Mesenchymal stem cell (in vitro differentiated cells and primary cell): ENCODE measurements around the gene BORCS6.

ENCODE experiments used
- DNase-seq: peaks from one replicate; pipeline ENCODE4 v3.0.0-alpha.2; 2013
- H2AFZ ChIP-seq: one replicate; pipeline ENCODE4 v1.6.1; 2013; ENCODE audit warnings: low read depth, mild to moderate bottlenecking, control low read depth, inconsistent platforms, low read length, moderate library complexity
- H2AK5ac ChIP-seq: 2 replicates; pipeline ENCODE4 v1.6.1; 2013; ENCODE audit warnings: low read length, moderate library complexity, mild to moderate bottlenecking, inconsistent platforms; ENCODE audit not compliant: severe bottlenecking
- H2BK120ac ChIP-seq: one replicate; pipeline ENCODE4 v1.6.1; 2013; ENCODE audit warnings: low read depth, mild to moderate bottlenecking, inconsistent platforms, low read length, moderate library complexity
- H2BK12ac ChIP-seq, 2 experiments: one replicate each; pipeline ENCODE4 v1.6.1; 2013; ENCODE audit warnings: inconsistent platforms in 2 of 2, low read length in 2 of 2, mild to moderate bottlenecking in 2 of 2, moderate library complexity in 2 of 2, control low read depth in 1 of 2
- H2BK15ac ChIP-seq: one replicate; pipeline ENCODE4 v1.6.1; 2013; ENCODE audit warnings: mild to moderate bottlenecking, low read depth, inconsistent platforms; ENCODE audit not compliant: poor library complexity, severe bottlenecking
- H2BK5ac ChIP-seq: 2 replicates; pipeline ENCODE4 v1.6.1; 2013; ENCODE audit warnings: low read depth, mild to moderate bottlenecking, low read length, control low read depth, inconsistent platforms; ENCODE audit not compliant: poor library complexity, severe bottlenecking
- H3K14ac ChIP-seq, 2 experiments: one replicate each; pipeline ENCODE4 v1.6.1; 2013; ENCODE audit warnings: inconsistent platforms in 2 of 2, low read length in 2 of 2, control low read depth in 1 of 2, mild to moderate bottlenecking in 1 of 2, moderate library complexity in 1 of 2
- H3K18ac ChIP-seq, 2 experiments: one replicate each; pipeline ENCODE4 v1.6.1; 2013; ENCODE audit warnings: inconsistent platforms in 2 of 2, low read length in 2 of 2, control low read depth in 1 of 2, low read depth in 1 of 2, mild to moderate bottlenecking in 1 of 2
- H3K23ac ChIP-seq, 2 experiments: one replicate each; pipeline ENCODE4 v1.6.1; 2013; ENCODE audit warnings: inconsistent platforms in 2 of 2, low read length in 2 of 2, mild to moderate bottlenecking in 2 of 2, moderate library complexity in 2 of 2, control low read depth in 1 of 2
- H3K27ac ChIP-seq: 2 replicates; pipeline ENCODE4 v1.5.1; 2013; ENCODE audit warnings: mild to moderate bottlenecking, moderate library complexity, low read length, control low read depth, inconsistent platforms; ENCODE audit not compliant: poor library complexity, severe bottlenecking
- H3K27me3 ChIP-seq, 2 experiments: 2 replicates each; pipeline versions ENCODE4 v1.6.1 to v1.7.0; 2013; ENCODE audit warnings: low read length in 2 of 2, mild to moderate bottlenecking in 2 of 2, moderate library complexity in 2 of 2, control low read depth in 1 of 2, inconsistent platforms in 1 of 2; ENCODE audit not compliant: control insufficient read depth in 1 of 2, insufficient read depth in 1 of 2
- H3K36me3 ChIP-seq, 2 experiments: 2 replicates each; pipeline versions ENCODE4 v1.6.1 to v1.7.0; 2013; ENCODE audit warnings: low read length in 2 of 2, control low read depth in 1 of 2, inconsistent platforms in 1 of 2, low read depth in 1 of 2, mild to moderate bottlenecking in 1 of 2; ENCODE audit not compliant: insufficient read depth in 2 of 2, control insufficient read depth in 1 of 2
- H3K4ac ChIP-seq, 2 experiments: one replicate each; pipeline ENCODE4 v1.6.1; 2013; ENCODE audit warnings: inconsistent platforms in 2 of 2, low read length in 2 of 2, mild to moderate bottlenecking in 2 of 2, moderate library complexity in 2 of 2, control low read depth in 1 of 2, low read depth in 1 of 2
- H3K4me1 ChIP-seq: 2 replicates; pipeline ENCODE4 v1.6.1; 2013; ENCODE audit warnings: low read depth, low read length, control low read depth; ENCODE audit not compliant: control insufficient read depth, insufficient read depth
- H3K4me2 ChIP-seq: 2 replicates; pipeline ENCODE4 v1.6.1; 2013; ENCODE audit warnings: low read length, mild to moderate bottlenecking, inconsistent platforms; ENCODE audit not compliant: poor library complexity, severe bottlenecking
- H3K4me3 ChIP-seq, 2 experiments: 2 replicates each; pipeline versions ENCODE4 v1.5.1 to v1.7.0; 2013; ENCODE audit warnings: low read length in 2 of 2, mild to moderate bottlenecking in 2 of 2, control low read depth in 1 of 2, low read depth in 1 of 2; ENCODE audit not compliant: insufficient read depth in 1 of 2
- H3K79me1 ChIP-seq: replicated peaks from 2 replicates; pipeline ENCODE4 v1.6.1; 2013; ENCODE audit warnings: mild to moderate bottlenecking, control low read depth, low read length, inconsistent platforms; ENCODE audit not compliant: poor library complexity, severe bottlenecking
- H3K9ac ChIP-seq: 2 replicates; pipeline ENCODE4 v1.7.0; 2013; ENCODE audit warnings: mild to moderate bottlenecking, low read length, moderate library complexity
- H3K9me3 ChIP-seq: 2 replicates; pipeline ENCODE4 v1.7.0; 2013; ENCODE audit warnings: mild to moderate bottlenecking, low read length; ENCODE audit not compliant: control insufficient read depth
- H4K8ac ChIP-seq: one replicate; pipeline ENCODE4 v1.6.1; 2013; ENCODE audit warnings: inconsistent platforms, mild to moderate bottlenecking, low read length, moderate library complexity
- H4K91ac ChIP-seq: one replicate; pipeline ENCODE4 v1.6.1; 2013; ENCODE audit warnings: mild to moderate bottlenecking, low read length, inconsistent platforms
- WGBS: methylation state at CpG from one replicate; pipeline ENCODE4 v1.1.7; 2013; ENCODE audit warnings: mixed read lengths; 5-methylcytosine and 5-hydroxymethylcytosine counted together

BORCS6 gene

DNA sequence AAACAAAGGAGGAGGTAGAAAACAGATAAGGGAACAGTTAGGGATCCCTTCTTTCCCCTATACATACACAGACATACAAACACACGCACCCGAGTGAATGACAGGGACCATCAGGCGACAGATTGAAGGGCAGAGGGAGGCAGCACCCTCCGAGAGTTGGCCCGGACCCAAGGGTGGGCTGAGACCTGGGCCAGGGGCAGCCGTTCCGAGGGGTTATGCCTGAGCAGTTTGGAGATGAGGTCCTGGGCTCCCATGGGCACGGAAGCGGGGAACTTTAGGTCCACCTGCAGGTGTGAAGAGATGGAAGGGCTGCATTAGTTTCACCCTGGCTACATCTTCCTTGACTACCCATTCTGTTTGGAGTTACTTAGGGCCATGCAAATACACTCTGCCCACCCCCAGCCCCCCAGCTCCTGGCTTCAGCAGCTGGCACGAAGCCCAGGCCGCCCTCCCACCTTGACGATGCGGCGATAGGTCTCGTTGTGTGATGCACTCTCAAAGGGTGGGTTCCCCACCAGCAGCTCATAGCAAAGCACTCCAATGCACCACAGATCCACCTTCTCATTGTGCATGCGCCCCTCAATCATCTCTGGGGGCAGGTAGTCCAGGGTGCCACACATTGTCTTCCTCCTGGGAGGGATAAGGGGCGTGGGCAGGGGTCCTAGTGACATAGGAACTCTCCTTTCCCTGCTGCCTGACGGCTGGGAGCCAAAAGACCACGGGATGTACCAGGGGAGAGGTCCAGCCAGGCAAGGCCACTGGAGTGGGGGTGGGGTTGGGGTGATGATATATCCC is 15.0 kb upstream of the BORCS6 start:
- no peak overlapping the region for H4K91ac ChIP-seq
- no peak overlapping the region for H3K23ac ChIP-seq
- no peak overlapping the region for H4K8ac ChIP-seq
- H3K9me3 ChIP-seq, result no peaks in the 10 kb centered on the region
- no peak overlapping the region for H2AFZ ChIP-seq
- H3K4me1 ChIP-seq, result peaks cover 3% of the 10 kb centered on the region
- H3K36me3 ChIP-seq, result peaks cover 0 to 9% of the 10 kb centered on the region in 2 experiments
- no peak overlapping the region for H3K4ac ChIP-seq
- peaks cover 17% of the 10 kb centered on the region for H3K79me1 ChIP-seq
- no peak overlapping the region for H3K9ac ChIP-seq
- no peak overlapping the region for H3K4me2 ChIP-seq
- no peak overlapping the region for H2BK15ac ChIP-seq
- H3K4me3 ChIP-seq, result no peak overlapping the region
- H2BK5ac ChIP-seq, result no peak overlapping the region
- no peak overlapping the region for H2BK120ac ChIP-seq
- 97% methylated on average over 16 of the region's 19 CpGs for WGBS
- no peak overlapping the region for H3K14ac ChIP-seq
- H3K27me3 ChIP-seq, result no peaks in the 10 kb centered on the region
- H3K27ac ChIP-seq, result no peak overlapping the region
- no peak overlapping the region for H2AK5ac ChIP-seq
- DNase-seq, result no peak
- H3K18ac ChIP-seq, result no peak overlapping the region
- H2BK12ac ChIP-seq, result no peak overlapping the region

DNA sequence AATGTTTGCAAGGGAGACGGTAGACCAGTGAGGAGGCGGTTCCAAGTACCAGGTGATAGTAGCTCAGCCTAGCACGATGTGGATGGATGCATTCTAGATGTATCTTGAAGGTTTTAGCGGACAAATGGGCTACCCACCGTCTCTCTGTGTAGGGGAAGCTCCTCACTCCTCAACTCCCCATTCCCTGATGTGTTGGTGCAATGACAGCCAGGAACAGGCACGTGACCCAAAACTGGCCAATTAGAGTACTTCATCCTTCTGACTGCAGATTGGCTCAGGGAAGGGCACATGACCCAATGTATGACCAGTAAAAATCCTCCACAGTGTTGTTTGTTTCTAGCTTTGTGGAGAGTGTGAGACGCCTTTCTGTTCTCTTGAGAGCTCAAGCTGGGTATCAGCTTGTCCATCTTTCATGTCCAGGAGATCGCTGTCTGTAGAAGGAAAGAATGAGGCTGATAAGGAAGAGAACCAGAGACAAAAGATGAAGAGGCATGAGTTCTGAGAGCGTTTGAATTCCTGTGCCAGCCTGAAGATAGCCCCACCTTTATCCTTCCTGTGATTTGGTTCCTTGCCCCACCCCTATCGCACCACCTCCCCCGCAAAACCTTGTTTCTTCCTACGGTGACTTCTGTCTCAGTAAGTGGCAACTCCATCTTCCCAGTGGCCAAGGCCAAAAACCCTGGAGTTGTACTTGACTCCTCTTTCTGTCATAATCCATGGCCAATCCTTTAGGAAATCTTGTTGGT is 2.3 kb upstream of the BORCS6 start:
- Histone ChIP-seq H3K9ac (peak overlapping the region; percentile 66), H3K4me3 (peak overlapping the region in 1 of 2 experiments; percentile 68), H3K23ac (no peak overlapping the region), H3K79me1 (peaks cover 4% of the 10 kb centered on the region), H3K36me3 (no peaks in the 10 kb centered on the region), H2BK5ac (no peak overlapping the region), H2BK15ac (no peak overlapping the region), H3K14ac (no peak overlapping the region), H4K91ac (no peak overlapping the region), H3K27me3 (no peaks in the 10 kb centered on the region), H3K4me1 (peaks cover 20% of the 10 kb centered on the region), H3K4ac (peak overlapping the region in 1 of 2 experiments; percentile 56), H2AK5ac (peak overlapping the region; percentile 64), H3K4me2 (peak overlapping the region; percentile 57), H2AFZ (peak overlapping the region; percentile 77), H2BK120ac (no peak overlapping the region), H3K18ac (peak overlapping the region in 1 of 2 experiments; percentile 72), H3K9me3 (no peaks in the 10 kb centered on the region), H3K27ac (peak overlapping the region; percentile 74), H2BK12ac (no peak overlapping the region), H4K8ac (peak overlapping the region; percentile 94)
- DNase-seq, result peak; percentile 86
- 31% methylated on average over 11 of the region's 12 CpGs for WGBS

- Histone ChIP-seq H3K27me3 (no peaks in the 10 kb centered on the region), H3K4me3 (peak overlapping the region in 1 of 2 experiments; percentile 88), H2BK15ac (peak overlapping the region; percentile 85), H3K23ac (no peak overlapping the region), H3K18ac (peak overlapping the region; percentile 75 to 82), H3K4me2 (peak overlapping the region; percentile 69), H3K4ac (peak overlapping the region in 1 of 2 experiments; percentile 65), H3K14ac (no peak overlapping the region), H2AFZ (no peak overlapping the region), H2BK120ac (peak overlapping the region; percentile 21), H2AK5ac (peak overlapping the region; percentile 72), H3K9me3 (no peaks in the 10 kb centered on the region), H4K8ac (peak overlapping the region; percentile 86), H4K91ac (no peak overlapping the region), H3K4me1 (peaks cover 20% of the 10 kb centered on the region), H3K79me1 (peaks cover 4% of the 10 kb centered on the region), H3K9ac (peak overlapping the region; percentile 65), H3K36me3 (no peaks in the 10 kb centered on the region), H3K27ac (peak overlapping the region; percentile 39), H2BK12ac (peak overlapping the region; percentile 45 to 63), H2BK5ac (no peak overlapping the region)
- no peak for DNase-seq
- WGBS, result 55% methylated on average over 6 of the region's 6 CpGs
Measured at GRCh38 chr17:8190506-8190905, 526 bp upstream of the BORCS6 start.
